SJSA1 (cell line): Measurements from ENCODE around the gene SMYD2. TPM values are rescaled to one million over a fixed set of nuclear protein-coding genes. Genes with fewer than 3 reads are reported as not detected.

Experiments
- DNase-seq, 2 experiments: peaks; one replicate each; pipeline ENCODE4 v3.0.0-alpha.2; 2015 to 2020; ENCODE audit warnings: low spot score in 2 of 2, low read depth in 1 of 2
- H3K27ac ChIP-seq: fragments of 250-450 bp; sonication (Bioruptor Pico); 2 replicates; pipeline ENCODE4 v1.5.1; 2020; ENCODE audit warnings: mild to moderate bottlenecking, moderate library complexity
- H3K27me3 ChIP-seq: fragments of 250-450 bp; sonication (Bioruptor Pico); replicated peaks from 2 replicates; pipeline ENCODE4 v1.5.1; 2020; ENCODE audit warnings: mild to moderate bottlenecking, moderate library complexity
- H3K36me3 ChIP-seq: fragments of 250-450 bp; sonication (Bioruptor Pico); 2 replicates; pipeline ENCODE4 v1.5.1; 2020; ENCODE audit warnings: mild to moderate bottlenecking
- H3K4me1 ChIP-seq: fragments of 250-450 bp; sonication (Bioruptor Pico); replicated peaks from 2 replicates; pipeline ENCODE4 v1.6.1; 2021; ENCODE audit warnings: mild to moderate bottlenecking
- H3K4me3 ChIP-seq: fragments of 250-450 bp; sonication (Bioruptor Pico); 2 replicates; pipeline ENCODE4 v1.5.1; 2020; ENCODE audit warnings: mild to moderate bottlenecking
- H3K9me3 ChIP-seq: fragments of 250-450 bp; sonication (Bioruptor Pico); replicated peaks from 2 replicates; pipeline ENCODE4 v1.5.1; 2020; ENCODE audit warnings: mild to moderate bottlenecking
- total RNA-seq: library from RNA; depleted of rRNA; stranded (reverse); fragments of >200 nt; shearing (Covaris generic); gene quantifications from 2 replicates; pipeline ENCODE4 v1.2.3, GENCODE V29; 2014

Gene SMYD2
- total RNA-seq, 1 experiment from 2014 or later, result 69.5 TPM

GRCh38 chr1:214319938-214320337 is 39.0 kb downstream of the SMYD2 start:
- H3K4me1 ChIP-seq, result 0 out of 2 replicates have a peak, but pooled peaks cover 3% of the 10 kb centered on the region
- H3K4me3 ChIP-seq, result no peak overlapping the region
- H3K27me3 ChIP-seq, result no peaks in the 10 kb centered on the region
- H3K36me3 ChIP-seq, result peaks cover 19% of the 10 kb centered on the region
- DNase-seq, result no peak
- H3K27ac ChIP-seq, result no peak overlapping the region
- no peaks in the 10 kb centered on the region for H3K9me3 ChIP-seq

- Histone ChIP-seq H3K27ac (no peak overlapping the region), H3K27me3 (no peaks in the 10 kb centered on the region), H3K36me3 (peaks cover 13% of the 10 kb centered on the region), H3K4me3 (no peak overlapping the region), H3K9me3 (no peaks in the 10 kb centered on the region), H3K4me1 (no peaks in the 10 kb centered on the region)
- no peak for DNase-seq
These were observed 40.9 kb downstream of the SMYD2 start for GRCh38 chr1:214321705-214322453.

GRCh38 chr1:214324896-214325800 is 44.2 kb downstream of the SMYD2 start:
- peaks cover 9% of the 10 kb centered on the region for H3K36me3 ChIP-seq
- no peaks in the 10 kb centered on the region for H3K9me3 ChIP-seq
- no peak overlapping the region for H3K4me3 ChIP-seq
- no peak overlapping the region for H3K27ac ChIP-seq
- no peak for DNase-seq
- no peaks in the 10 kb centered on the region for H3K4me1 ChIP-seq
- H3K27me3 ChIP-seq, result no peaks in the 10 kb centered on the region

- Histone ChIP-seq H3K27ac (no peak overlapping the region), H3K4me1 (no peaks in the 10 kb centered on the region), H3K36me3 (peaks cover 9% of the 10 kb centered on the region), H3K4me3 (no peak overlapping the region), H3K9me3 (no peaks in the 10 kb centered on the region), H3K27me3 (no peaks in the 10 kb centered on the region)
- DNase-seq, result no peak
These were observed 45.4 kb downstream of the SMYD2 start for GRCh38 chr1:214326406-214326805.

DNA sequence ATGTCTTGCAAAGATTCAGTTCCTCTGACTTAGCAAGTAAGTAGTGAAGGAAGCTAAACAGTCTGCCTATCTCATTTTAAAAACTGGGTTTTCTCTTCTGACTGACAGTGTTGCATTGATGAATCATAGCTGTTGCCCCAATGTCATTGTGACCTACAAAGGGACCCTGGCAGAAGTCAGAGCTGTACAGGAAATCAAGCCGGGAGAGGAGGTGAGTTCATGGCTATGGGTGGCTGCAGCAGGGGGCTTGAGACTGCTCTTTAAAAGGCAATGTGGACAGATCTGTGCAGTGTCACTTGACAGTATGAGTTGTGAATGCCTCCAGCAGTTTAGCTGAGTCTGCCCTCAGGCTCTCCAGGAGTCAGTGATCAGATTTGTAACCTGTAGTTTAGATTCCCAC is 46.6 kb downstream of the SMYD2 start:
- Histone ChIP-seq H3K27me3 (no peaks in the 10 kb centered on the region), H3K4me1 (no peaks in the 10 kb centered on the region), H3K4me3 (no peak overlapping the region), H3K36me3 (peaks cover 12% of the 10 kb centered on the region), H3K27ac (no peak overlapping the region), H3K9me3 (no peaks in the 10 kb centered on the region)
- no peak for DNase-seq

DNA sequence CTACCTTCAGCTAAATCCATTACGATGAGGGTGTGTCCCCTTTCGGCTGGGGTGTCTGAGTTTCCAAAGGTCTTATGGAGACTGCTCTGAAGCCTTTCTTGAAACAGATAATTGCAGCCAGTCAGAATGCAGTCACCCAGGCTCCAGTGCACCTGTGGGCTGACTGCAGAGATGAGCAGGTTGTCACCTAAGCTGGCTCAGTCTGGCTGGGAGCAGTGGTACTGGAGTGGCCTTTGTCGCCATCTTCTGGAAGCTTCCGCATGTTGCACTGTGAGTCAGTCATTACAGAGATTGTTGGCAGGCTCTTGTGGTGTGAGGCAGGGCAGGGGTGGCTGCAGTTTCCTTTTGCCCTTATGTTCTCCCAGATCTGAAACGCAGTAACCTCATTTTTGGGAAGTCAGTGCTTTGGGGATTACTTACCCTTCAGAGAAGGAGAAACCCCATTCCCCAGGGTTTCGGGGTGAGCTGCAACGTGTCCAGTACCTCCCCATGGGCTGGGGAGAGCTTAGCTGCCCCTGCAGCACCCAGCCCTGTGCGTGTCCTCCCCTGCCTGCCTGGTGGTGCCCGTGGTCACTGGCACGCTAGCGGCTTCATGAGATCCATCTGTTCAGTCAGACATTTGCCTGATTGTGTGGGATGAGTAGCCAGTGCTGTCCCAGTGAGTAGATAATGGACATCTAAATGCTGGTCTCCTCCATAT is 48.0 kb downstream of the SMYD2 start:
- peak; percentile 55 to 74 for DNase-seq
- no peak overlapping the region for H3K4me3 ChIP-seq
- H3K27ac ChIP-seq, result no peak overlapping the region
- peaks cover 18% of the 10 kb centered on the region for H3K36me3 ChIP-seq
- H3K9me3 ChIP-seq, result no peaks in the 10 kb centered on the region
- H3K4me1 ChIP-seq, result peaks cover 8% of the 10 kb centered on the region
- no peaks in the 10 kb centered on the region for H3K27me3 ChIP-seq

GRCh38 chr1:214329470-214330220 is 48.7 kb downstream of the SMYD2 start:
- H3K27me3 ChIP-seq, result no peaks in the 10 kb centered on the region
- no peak overlapping the region for H3K27ac ChIP-seq
- no peak for DNase-seq
- H3K36me3 ChIP-seq, result peaks cover 25% of the 10 kb centered on the region
- peaks cover 8% of the 10 kb centered on the region for H3K4me1 ChIP-seq
- no peak overlapping the region for H3K4me3 ChIP-seq
- H3K9me3 ChIP-seq, result no peaks in the 10 kb centered on the region

DNA sequence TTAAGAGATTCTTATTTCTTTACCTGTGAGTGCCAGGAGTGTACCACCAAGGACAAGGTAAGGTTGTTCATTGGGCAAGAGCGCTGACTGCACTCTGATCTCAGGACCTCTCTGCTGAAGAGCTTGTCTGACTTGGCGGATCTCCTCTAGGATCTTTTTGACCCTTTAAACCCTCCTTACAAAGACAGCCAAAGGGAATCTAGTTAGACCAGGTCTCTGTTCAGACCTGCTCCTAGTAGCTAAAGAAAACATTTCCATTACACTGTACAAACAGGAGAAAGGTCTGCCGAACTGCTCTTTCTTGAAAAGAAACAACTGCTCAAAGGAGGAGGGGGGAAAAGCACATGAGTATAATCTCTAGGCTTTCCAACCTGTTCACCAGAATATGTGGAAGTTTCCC is 49.3 kb downstream of the SMYD2 start:
- Histone ChIP-seq H3K36me3 (peaks cover 26% of the 10 kb centered on the region), H3K4me3 (no peak overlapping the region), H3K4me1 (peaks cover 8% of the 10 kb centered on the region), H3K27me3 (no peaks in the 10 kb centered on the region), H3K27ac (no peak overlapping the region), H3K9me3 (no peaks in the 10 kb centered on the region)
- DNase-seq, result no peak

- H3K27me3 ChIP-seq, result no peaks in the 10 kb centered on the region
- H3K4me3 ChIP-seq, result no peak overlapping the region
- H3K27ac ChIP-seq, result no peak overlapping the region
- H3K4me1 ChIP-seq, result peaks cover 8% of the 10 kb centered on the region
- no peaks in the 10 kb centered on the region for H3K9me3 ChIP-seq
- peaks cover 26% of the 10 kb centered on the region for H3K36me3 ChIP-seq
- DNase-seq, result no peak
These were observed 49.8 kb downstream of the SMYD2 start for GRCh38 chr1:214330715-214331114.

- Histone ChIP-seq H3K27ac (no peak overlapping the region), H3K4me1 (peaks cover 8% of the 10 kb centered on the region), H3K27me3 (no peaks in the 10 kb centered on the region), H3K36me3 (peaks cover 26% of the 10 kb centered on the region), H3K9me3 (no peaks in the 10 kb centered on the region), H3K4me3 (no peak overlapping the region)
- no peak for DNase-seq
These were observed 50.2 kb downstream of the SMYD2 start for GRCh38 chr1:214331180-214331579.

DNA sequence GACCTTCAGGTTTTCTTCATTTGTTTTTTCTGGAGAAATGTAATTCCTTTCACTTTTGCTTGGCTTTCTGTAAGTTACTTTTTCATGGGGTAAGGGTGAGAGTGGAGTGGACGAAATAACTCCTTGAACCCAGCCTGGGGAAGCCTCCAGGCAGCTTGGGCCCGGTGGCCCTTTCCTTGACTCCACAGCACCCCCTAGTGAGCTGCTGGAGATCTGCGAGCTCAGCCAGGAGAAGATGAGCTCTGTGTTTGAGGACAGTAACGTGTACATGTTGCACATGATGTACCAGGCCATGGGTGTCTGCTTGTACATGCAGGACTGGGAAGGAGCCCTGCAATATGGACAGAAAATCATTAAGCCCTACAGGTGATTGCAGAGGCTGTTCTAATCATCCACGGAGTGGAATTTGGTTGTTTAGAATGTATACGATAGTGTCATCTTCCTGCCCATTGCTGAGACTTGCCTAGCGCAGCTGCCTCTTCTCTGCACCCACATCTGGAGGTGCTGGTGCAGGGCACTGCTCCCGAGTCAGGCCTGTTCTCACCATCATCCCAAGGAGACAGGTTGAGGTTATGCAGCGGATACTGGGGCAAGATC is 51.0 kb downstream of the SMYD2 start:
- Histone ChIP-seq H3K27ac (no peak overlapping the region), H3K4me1 (peaks cover 8% of the 10 kb centered on the region), H3K36me3 (peaks cover 26% of the 10 kb centered on the region), H3K9me3 (no peaks in the 10 kb centered on the region), H3K4me3 (no peak overlapping the region), H3K27me3 (no peaks in the 10 kb centered on the region)
- peak; percentile 44 to 63 for DNase-seq

DNA sequence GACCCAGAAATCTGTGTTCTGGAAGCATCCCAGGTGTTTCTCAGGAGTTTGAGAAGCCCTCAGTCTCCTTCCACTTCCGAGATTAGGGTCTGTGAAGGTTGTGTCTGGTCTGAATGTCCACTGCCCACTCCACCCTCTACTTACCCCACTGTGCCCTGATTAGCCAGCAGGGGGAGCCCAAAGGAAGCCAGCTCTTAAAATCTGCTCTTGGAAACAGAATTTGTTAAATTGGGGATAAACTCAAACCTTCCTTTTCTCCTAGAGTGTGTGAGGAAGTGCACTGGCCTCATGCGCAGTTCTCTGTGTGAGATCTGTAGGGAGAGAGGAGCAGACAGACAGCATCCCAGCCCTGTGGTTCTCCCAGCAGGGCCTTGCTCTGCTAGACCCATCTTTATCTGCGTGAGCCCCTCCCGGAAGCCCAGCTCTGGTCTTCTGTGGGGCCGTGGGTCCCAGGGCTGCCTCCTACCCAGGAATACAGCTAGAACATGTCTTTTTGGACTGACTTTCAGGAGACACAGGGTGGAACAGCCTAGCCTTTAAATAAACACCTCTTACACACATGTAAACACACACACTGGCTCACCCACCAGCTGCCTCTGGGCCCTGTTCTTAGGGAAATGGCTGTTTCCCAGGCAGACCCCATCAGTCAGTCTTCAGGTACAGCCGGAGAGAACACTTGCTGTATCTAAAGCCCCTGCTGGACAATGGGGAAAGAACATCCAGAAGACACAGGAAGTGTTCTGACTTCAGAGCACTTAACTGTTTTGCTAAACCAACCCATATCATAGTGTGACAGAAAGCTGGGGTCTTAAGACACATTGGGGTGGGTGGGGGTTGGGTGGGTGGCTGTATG is 52.2 kb downstream of the SMYD2 start:
- Histone ChIP-seq H3K4me3 (no peak overlapping the region), H3K27ac (peak overlapping the region; percentile 13; the same call in 1 of the 2 replicates), H3K27me3 (no peaks in the 10 kb centered on the region), H3K4me1 (peaks cover 15% of the 10 kb centered on the region), H3K36me3 (peaks cover 26% of the 10 kb centered on the region), H3K9me3 (no peaks in the 10 kb centered on the region)
- DNase-seq, result peak; percentile 62 to 68
